NCI-H1694 treated with DMSO at 0.1 percent for 48 hours (cell line): Measurements from ENCODE around the gene LAMA5.

Experiments
- DNase-seq: peaks from one replicate; lab custom pipeline; 2025; lab: John Stamatoyannopoulos, UW

Gene LAMA5

GRCh38 chr20:62360854-62361798, 6.0 kb downstream of the LAMA5 start:
- no peak for DNase-seq

- no peak for DNase-seq
Observed at GRCh38 chr20:62359491-62360121, 7.5 kb downstream of the LAMA5 start.

GRCh38 chr20:62359043-62359490, 8.0 kb downstream of the LAMA5 start:
- no peak for DNase-seq

- no peak for DNase-seq
Observed at GRCh38 chr20:62358171-62359042, 8.7 kb downstream of the LAMA5 start.

- no peak for DNase-seq
Observed at GRCh38 chr20:62357681-62358080, 9.4 kb downstream of the LAMA5 start.

- DNase-seq = no peak
Observed at GRCh38 chr20:62357187-62357667, 9.9 kb downstream of the LAMA5 start.

- no peak for DNase-seq
Observed at GRCh38 chr20:62356589-62357186, 10.4 kb downstream of the LAMA5 start.

- DNase-seq = no peak
Observed at GRCh38 chr20:62355878-62356588, 11.1 kb downstream of the LAMA5 start.

- no peak for DNase-seq
Observed at GRCh38 chr20:62355516-62355877, 11.6 kb downstream of the LAMA5 start.

GRCh38 chr20:62354811-62355341, 12.2 kb downstream of the LAMA5 start:
- no peak for DNase-seq

GRCh38 chr20:62354031-62354808, 12.9 kb downstream of the LAMA5 start:
- no peak for DNase-seq

GRCh38 chr20:62353289-62354030, 13.7 kb downstream of the LAMA5 start:
- DNase-seq = no peak

- DNase-seq = peak; percentile 60
Observed at GRCh38 chr20:62352402-62353288, 14.5 kb downstream of the LAMA5 start.

- no peak for DNase-seq
Observed at GRCh38 chr20:62351469-62352401, 15.4 kb downstream of the LAMA5 start.

GRCh38 chr20:62350629-62351422, 16.3 kb downstream of the LAMA5 start:
- DNase-seq = no peak

GRCh38 chr20:62350098-62350628, 16.9 kb downstream of the LAMA5 start:
- DNase-seq = no peak
